Hematopoietic multipotent progenitor cell treated with erythropoietin and hydrocortisone succinate and interleukin-3 and kit ligand, for 17 days (in vitro differentiated cells): ENCODE data around the gene KCNQ1OT1.

Experiments used
- DNase-seq: peaks from one replicate; pipeline ENCODE4 v3.0.0-alpha.2; 2015; ENCODE audit warnings: low spot score

The KCNQ1OT1 gene

GRCh38 chr11:2719831-2720590 is 20.2 kb upstream of the KCNQ1OT1 start:
- DNase-seq = no peak

DNA sequence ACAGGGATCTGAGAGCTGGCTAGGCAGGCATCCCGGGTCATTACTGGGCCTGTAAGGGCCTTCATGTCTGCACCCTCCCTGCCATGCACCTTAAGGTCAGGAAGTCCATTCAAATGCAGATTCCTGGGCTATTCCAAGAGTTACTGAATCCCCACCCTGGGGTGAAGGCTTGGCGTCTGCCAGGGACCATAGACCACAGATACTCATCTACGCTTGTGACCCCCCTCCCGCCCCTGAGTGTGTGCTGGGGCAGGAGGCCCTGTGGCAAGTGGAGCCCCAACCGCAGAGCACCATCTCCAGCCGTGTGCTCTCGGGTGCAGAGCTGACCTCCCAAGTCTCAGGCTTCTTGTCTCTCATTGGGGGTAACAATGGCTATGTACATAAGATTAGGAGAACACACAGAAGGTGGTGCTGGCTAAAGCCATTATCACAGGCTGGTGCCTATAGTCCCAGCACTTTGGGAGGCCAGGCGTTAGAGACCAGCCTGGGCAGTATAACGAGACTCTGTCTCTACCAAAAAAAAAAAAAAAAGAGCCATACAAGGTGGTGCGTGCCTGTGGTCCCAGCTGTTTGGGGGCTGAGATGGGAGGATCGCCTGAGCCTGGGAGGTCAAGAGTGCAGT is 19.1 kb upstream of the KCNQ1OT1 start:
- no peak for DNase-seq

GRCh38 chr11:2717561-2718325 is 17.9 kb upstream of the KCNQ1OT1 start:
- no peak for DNase-seq

- no peak for DNase-seq
These were observed 16.7 kb upstream of the KCNQ1OT1 start for GRCh38 chr11:2716376-2717095.

GRCh38 chr11:2715716-2716350 is 16.0 kb upstream of the KCNQ1OT1 start:
- DNase-seq = no peak

DNA sequence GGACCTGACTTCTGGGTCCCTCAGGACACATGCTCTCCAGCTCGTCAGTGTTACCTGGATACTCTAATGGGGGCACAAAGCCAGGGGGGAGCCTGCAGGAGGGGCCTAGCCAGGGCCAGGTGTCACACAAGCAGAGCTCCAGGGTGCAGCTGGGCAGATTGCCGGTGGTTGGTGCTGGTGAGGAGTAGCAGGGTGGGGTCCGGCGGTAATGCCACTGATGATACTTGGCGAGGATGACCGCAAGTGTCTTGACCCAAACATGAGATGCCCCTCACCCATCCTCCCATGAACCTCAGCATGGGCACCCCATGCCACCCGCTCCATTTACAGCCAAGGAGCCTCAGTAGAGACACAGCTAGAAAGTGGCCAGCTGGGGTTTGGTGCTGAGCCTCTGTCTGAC is 15.1 kb upstream of the KCNQ1OT1 start:
- no peak for DNase-seq

DNA sequence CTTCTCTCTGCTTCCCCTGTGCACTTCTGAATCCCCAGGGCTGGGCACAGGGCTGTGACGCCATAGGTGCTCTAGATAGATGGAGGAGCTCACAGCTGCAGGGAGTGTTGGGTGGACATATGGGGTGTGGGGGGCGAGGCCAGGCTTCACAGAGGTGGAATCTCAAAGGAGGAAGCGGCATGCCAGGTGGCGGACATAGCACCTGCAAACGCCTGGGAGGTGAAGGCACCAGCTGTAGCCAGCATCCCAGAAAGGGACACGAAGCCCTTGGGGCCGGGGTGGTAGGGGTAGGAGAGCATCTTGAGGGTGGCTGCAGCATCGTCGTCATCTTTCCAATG is 14.6 kb upstream of the KCNQ1OT1 start:
- no peak for DNase-seq

GRCh38 chr11:2713661-2714462 is 14.1 kb upstream of the KCNQ1OT1 start:
- DNase-seq = no peak

DNA sequence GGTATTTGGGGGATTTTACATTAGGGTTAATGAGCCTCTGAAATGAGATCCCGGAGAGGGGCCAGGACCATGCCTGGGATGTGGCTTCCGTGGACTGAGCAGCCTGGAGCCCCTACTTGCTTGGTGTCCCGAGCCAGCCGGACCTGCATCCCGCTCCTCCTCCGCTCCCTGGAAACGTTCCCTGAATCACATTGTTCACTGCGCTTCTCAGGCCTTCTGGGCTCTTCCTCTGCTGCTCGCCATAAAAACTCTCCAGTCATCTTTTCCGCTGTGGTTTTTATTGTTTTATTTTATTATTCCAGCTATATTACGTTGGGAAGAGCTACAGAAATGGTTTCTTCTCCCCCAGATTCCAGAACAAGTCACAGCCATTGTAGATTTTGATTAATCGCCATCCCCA is 13.3 kb upstream of the KCNQ1OT1 start:
- no peak for DNase-seq

DNA sequence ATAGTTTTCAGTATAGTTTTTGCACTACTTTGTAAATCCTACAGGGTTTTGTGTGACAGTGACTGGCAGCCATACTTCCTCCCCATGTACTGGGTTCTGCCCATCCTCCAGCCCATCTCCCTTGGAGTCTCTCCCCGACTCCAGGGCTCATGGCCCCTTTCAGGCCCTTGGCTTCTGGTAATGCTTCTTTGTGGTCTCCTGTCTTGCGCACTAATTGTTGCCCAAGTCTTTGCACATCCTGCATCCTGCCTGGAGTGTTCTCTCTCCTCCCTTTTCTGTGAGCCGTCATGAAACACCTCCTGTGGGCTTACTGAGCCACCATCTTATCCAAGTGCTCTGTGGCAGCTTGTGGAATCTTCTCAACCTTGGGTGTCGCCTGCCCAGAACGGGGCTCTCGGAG is 11.4 kb upstream of the KCNQ1OT1 start:
- DNase-seq = no peak

DNA sequence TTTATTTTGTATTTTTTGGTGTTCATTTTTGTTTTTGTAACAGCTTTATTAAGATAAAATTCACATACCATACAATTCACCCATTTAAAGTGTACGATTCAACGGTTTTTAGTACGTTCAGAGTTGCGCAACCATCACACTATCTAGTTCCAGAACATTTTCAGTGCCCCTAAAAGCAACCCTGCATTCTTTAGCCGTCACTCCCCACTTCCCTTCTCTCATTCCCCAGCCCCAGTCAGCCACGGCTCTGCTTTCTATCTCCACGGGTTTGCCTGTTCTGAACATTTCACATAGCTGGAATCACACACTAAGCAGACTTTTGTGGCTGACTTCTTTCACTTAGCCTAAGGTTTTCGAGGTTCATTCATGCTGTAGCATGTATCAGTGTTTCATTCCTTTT is 9.6 kb upstream of the KCNQ1OT1 start:
- DNase-seq = no peak

GRCh38 chr11:2708757-2709281 is 9.0 kb upstream of the KCNQ1OT1 start:
- DNase-seq = no peak

DNA sequence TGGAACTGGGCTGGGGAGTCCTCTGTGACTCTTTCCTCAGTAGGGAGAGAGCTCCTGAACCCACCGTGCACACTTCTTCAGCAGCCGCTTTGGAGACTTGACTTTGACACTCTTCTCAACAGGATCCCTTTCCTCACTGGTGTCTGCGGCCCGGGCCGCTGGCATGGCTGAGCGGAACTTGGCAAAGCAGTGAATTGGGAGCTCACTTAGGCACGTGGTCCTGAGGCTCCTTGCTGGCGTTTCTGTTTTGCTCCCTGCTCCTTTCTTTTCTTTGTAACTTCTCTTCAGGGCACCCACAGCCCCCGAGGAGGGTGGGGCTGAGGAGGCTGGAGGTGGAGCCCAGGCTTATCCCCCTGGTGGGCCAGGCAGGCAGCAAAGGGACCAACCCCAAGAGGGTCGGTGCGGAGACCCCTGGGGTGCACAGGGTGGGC is 8.4 kb upstream of the KCNQ1OT1 start:
- DNase-seq = no peak

GRCh38 chr11:2707736-2708135 is 7.9 kb upstream of the KCNQ1OT1 start:
- no peak for DNase-seq

GRCh38 chr11:2706321-2706720 is 6.5 kb upstream of the KCNQ1OT1 start:
- DNase-seq = no peak

GRCh38 chr11:2704896-2705606 is 5.3 kb upstream of the KCNQ1OT1 start:
- DNase-seq = no peak

DNA sequence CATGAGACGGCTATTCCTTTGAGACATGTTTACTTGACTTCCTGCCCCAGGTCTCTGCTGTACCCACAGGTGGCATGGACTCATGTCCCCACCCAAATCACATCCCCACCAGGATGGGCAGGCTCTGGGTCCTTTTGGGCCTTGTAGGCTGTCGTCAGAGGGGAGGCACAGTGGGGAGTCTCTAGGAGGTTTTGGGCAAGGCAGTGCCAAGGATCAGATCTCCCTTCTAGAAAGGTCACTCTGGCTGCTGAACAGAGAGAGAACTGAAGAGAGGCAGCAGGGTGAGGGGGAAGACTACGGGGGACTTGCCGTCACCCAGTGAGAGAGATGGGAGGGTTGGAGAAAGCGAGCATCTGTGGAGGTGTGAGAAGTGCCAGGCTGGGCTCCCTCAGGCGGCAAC is 4.6 kb upstream of the KCNQ1OT1 start:
- DNase-seq = no peak

GRCh38 chr11:2703363-2704141 is 3.8 kb upstream of the KCNQ1OT1 start:
- DNase-seq = no peak

- no peak for DNase-seq
These were observed 3.1 kb upstream of the KCNQ1OT1 start for GRCh38 chr11:2702771-2703362.
